CD4-positive, alpha-beta memory T cell (primary cell): ENCODE data around the gene MRPL14. TPM values are rescaled to one million over a fixed set of nuclear protein-coding genes. Genes with fewer than 3 reads are reported as not detected.

Experiments
- CTCF ChIA-PET: fragments of 350-600 bp; sonication (Branson Sonifier 250); formaldehyde crosslinking; loops from one replicate; lab custom pipeline; 2021; ENCODE audit warnings: inconsistent platforms; ENCODE audit not compliant: partially characterized antibody; lab: Charles Lee
- POLR2A ChIA-PET: fragments of 350-600 bp; sonication (Branson Sonifier 250); formaldehyde crosslinking; loops from one replicate; lab custom pipeline; 2021; ENCODE audit not compliant: partially characterized antibody; lab: Charles Lee
- DNase-seq, 5 donors: peaks; one replicate each; pipeline versions ENCODE4 v3.0.0 to v3.0.0-alpha.2; 2020 to 2022; ENCODE audit warnings: mixed read lengths in 1 of 5
- H3K27ac ChIP-seq: one replicate; pipeline ENCODE4 v1.7.0; 2013; ENCODE audit warnings: low read depth, low read length
- H3K27me3 ChIP-seq: 2 replicates; pipeline ENCODE4 v1.7.0; 2013; ENCODE audit warnings: mild to moderate bottlenecking, low read length, moderate library complexity; ENCODE audit not compliant: insufficient read depth
- H3K36me3 ChIP-seq: 2 replicates; pipeline ENCODE4 v1.7.0; 2013; ENCODE audit warnings: mild to moderate bottlenecking, low read length, moderate library complexity; ENCODE audit not compliant: insufficient read depth
- H3K4me1 ChIP-seq: 2 replicates; pipeline ENCODE4 v1.7.0; 2013; ENCODE audit warnings: mild to moderate bottlenecking, low read length, moderate library complexity; ENCODE audit not compliant: insufficient read depth
- H3K4me3 ChIP-seq, 2 donors: one replicate each; pipeline ENCODE4 v1.7.0; 2013; ENCODE audit warnings: low read length in 2 of 2, mild to moderate bottlenecking in 1 of 2
- H3K9me3 ChIP-seq, 2 donors: one replicate each; pipeline ENCODE4 v1.7.0; 2013; ENCODE audit warnings: low read length in 2 of 2, control low read depth in 1 of 2; ENCODE audit not compliant: control insufficient read depth in 1 of 2
- H3K27ac Mint-ChIP-seq, 7 donors: one replicate each; pipeline ENCODE4 v1.8.0; 2020 to 2021; ENCODE audit warnings: mixed read lengths in 7 of 7, mild to moderate bottlenecking in 6 of 7, inconsistent platforms in 3 of 7, moderate library complexity in 3 of 7
- H3K27me3 Mint-ChIP-seq, 2 donors: one replicate each; pipeline ENCODE4 v1.8.0; 2020 to 2021; ENCODE audit warnings: mixed read lengths in 2 of 2
- H3K36me3 Mint-ChIP-seq, 2 donors: one replicate each; pipeline ENCODE4 v1.8.0; 2020 to 2021; ENCODE audit warnings: mixed read lengths in 2 of 2, inconsistent platforms in 1 of 2, mild to moderate bottlenecking in 1 of 2
- H3K4me1 Mint-ChIP-seq, 4 donors: one replicate each; pipeline ENCODE4 v1.8.0; 2020 to 2021; ENCODE audit warnings: mixed read lengths in 4 of 4, mild to moderate bottlenecking in 1 of 4
- H3K4me3 Mint-ChIP-seq, 8 donors: one replicate each; pipeline ENCODE4 v1.8.0; 2020 to 2021; ENCODE audit warnings: mixed read lengths in 8 of 8, mild to moderate bottlenecking in 7 of 8, moderate library complexity in 6 of 8, inconsistent platforms in 3 of 8
- H3K9me3 Mint-ChIP-seq, 8 donors: one replicate each; pipeline ENCODE4 v1.8.0; 2020 to 2021; ENCODE audit warnings: mixed read lengths in 8 of 8, mild to moderate bottlenecking in 5 of 8, inconsistent platforms in 3 of 8, moderate library complexity in 1 of 8
- intact Hi-C: fragments of 100-400 bp; cut with micrococcal nuclease; formaldehyde crosslinking; loops from one replicate; pipeline ENCODE4 v1.15.1; 2023
- polyA plus RNA-seq, 2 donors: library from polyadenylated mRNA; unstranded; fragments of 300-500 nt; fragmentation: Illumina TruSeq; gene quantifications; one replicate each; pipeline ENCODE4 v1.2.3, GENCODE V29; 2021
- total RNA-seq, 2 experiments: library from RNA; stranded (reverse); gene quantifications; one replicate each; pipeline ENCODE4 v1.2.3, GENCODE V29; 2021

Gene MRPL14
- total and polyA plus RNA-seq, 4 experiments from 2014 or later = 21.7 to 123 (median 63.4) TPM

DNA sequence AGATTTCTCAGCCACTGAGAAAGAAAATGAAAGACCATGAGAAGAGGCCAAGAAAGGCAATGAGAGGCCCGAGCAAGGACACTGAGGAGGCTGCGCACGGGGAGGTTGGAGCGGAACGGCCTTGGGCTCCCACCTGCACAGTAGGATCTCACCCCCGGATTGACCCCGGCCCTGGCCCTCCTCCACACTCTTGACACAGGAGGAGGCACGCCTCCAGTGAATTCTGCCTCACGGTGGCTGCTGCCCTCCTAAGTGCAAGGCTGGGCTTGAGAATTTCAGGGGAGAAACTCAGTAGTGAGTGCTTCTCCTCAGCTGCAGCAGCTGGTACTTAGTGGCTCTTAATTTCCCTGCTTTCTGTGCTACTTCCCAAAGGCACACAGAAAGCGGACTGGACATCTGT is 18.0 kb downstream of the MRPL14 start:
- Mint-ChIP-seq H3K27me3 (no peaks in the 10 kb centered on the region), H3K9me3 (no peaks in the 10 kb centered on the region), H3K36me3 (peaks cover 46 to 74% of the 10 kb centered on the region in 2 donors), H3K27ac (peak overlapping the region in 2 of 7 donors; percentile 17 to 48), H3K4me3 (no peak overlapping the region), H3K4me1 (peaks cover 5 to 24% (median 9%) of the 10 kb centered on the region in 4 donors)
- peaks cover 39% of the 10 kb centered on the region for H3K36me3 ChIP-seq
- DNase-seq = no peak
- H3K4me1 ChIP-seq = no peaks in the 10 kb centered on the region
- intact Hi-C loops = no loop called here
- no peak overlapping the region for H3K4me3 ChIP-seq
- ChIA-PET CTCF (interaction anchor here (0.8 to 1.5 kb wide), 2 partner anchors 11 to 13 kb away, joined by 3 to 4 read pairs; no protein-coding TSS in a partner anchor), POLR2A (no interaction called here)
- H3K27ac ChIP-seq = no peak overlapping the region
- H3K9me3 ChIP-seq = no peaks in the 10 kb centered on the region
- H3K27me3 ChIP-seq = no peaks in the 10 kb centered on the region

DNA sequence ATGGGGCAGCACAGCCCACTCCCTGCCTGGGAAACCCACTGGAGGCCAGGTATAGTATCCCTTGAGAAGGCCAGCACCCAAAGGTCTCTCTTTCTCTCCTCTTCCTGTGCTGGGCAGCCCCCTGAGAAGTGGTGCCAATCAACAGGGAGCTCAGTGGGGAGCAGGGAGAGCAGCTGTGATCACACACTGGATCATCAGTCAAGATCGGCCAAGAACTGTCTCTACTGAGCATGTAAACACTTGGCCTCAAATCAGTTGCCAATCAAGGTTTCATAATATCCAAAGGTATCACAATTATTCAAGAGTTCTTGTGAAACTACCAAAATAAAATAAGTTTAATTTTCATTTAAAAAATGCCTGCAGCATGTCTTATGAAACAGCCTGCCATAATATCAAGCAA is 18.8 kb downstream of the MRPL14 start:
- Mint-ChIP-seq H3K27me3 (no peaks in the 10 kb centered on the region), H3K4me3 (no peak overlapping the region), H3K27ac (no peak overlapping the region), H3K4me1 (peaks cover 5 to 28% (median 12%) of the 10 kb centered on the region in 4 donors), H3K36me3 (peaks cover 40 to 71% of the 10 kb centered on the region in 2 donors), H3K9me3 (no peaks in the 10 kb centered on the region)
- H3K36me3 ChIP-seq = peaks cover 32% of the 10 kb centered on the region
- H3K4me1 ChIP-seq = no peaks in the 10 kb centered on the region
- ChIA-PET CTCF (no interaction called here), POLR2A (no interaction called here)
- no peaks in the 10 kb centered on the region for H3K9me3 ChIP-seq
- no peak overlapping the region for H3K4me3 ChIP-seq
- no peak overlapping the region for H3K27ac ChIP-seq
- H3K27me3 ChIP-seq = no peaks in the 10 kb centered on the region
- intact Hi-C loops = no loop called here
- no peak for DNase-seq

DNA sequence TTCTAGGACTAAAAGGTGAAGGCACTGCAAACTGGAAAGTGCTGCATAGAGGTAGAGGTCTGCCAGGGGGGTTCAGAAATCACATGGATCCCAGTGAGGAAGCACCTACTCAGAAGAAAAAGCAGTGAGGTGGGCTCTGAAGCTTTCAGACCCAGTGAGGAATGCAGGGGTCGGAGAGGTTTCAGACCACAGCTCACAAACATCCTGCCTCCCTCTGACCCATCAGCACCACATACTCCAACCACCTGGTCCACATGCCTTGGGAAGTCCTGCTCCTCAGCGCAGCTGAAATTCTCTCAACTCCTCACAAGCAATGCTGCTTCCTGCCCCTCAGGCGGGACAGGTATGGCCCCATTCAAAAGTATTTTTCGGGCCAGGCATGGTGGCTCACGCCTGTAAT is 20.2 kb downstream of the MRPL14 start:
- ChIA-PET POLR2A (no interaction called here), CTCF (interaction anchor here (0.8 to 1.4 kb wide), 2 partner anchors 9 to 44 kb away, joined by 3 to 4 read pairs; no protein-coding TSS in a partner anchor)
- Histone ChIP-seq H3K27me3 (no peaks in the 10 kb centered on the region), H3K4me3 (no peak overlapping the region), H3K9me3 (no peaks in the 10 kb centered on the region), H3K36me3 (peaks cover 22% of the 10 kb centered on the region), H3K27ac (no peak overlapping the region), H3K4me1 (no peaks in the 10 kb centered on the region)
- peaks cover 29 to 62% of the 10 kb centered on the region in 2 donors for H3K36me3 Mint-ChIP-seq
- intact Hi-C loops = no loop called here
- no peaks in the 10 kb centered on the region for H3K9me3 Mint-ChIP-seq
- no peak for DNase-seq
- no peak overlapping the region for H3K27ac Mint-ChIP-seq
- peaks cover 11 to 41% (median 16%) of the 10 kb centered on the region in 4 donors for H3K4me1 Mint-ChIP-seq
- H3K27me3 Mint-ChIP-seq = no peaks in the 10 kb centered on the region
- H3K4me3 Mint-ChIP-seq = no peak overlapping the region

DNA sequence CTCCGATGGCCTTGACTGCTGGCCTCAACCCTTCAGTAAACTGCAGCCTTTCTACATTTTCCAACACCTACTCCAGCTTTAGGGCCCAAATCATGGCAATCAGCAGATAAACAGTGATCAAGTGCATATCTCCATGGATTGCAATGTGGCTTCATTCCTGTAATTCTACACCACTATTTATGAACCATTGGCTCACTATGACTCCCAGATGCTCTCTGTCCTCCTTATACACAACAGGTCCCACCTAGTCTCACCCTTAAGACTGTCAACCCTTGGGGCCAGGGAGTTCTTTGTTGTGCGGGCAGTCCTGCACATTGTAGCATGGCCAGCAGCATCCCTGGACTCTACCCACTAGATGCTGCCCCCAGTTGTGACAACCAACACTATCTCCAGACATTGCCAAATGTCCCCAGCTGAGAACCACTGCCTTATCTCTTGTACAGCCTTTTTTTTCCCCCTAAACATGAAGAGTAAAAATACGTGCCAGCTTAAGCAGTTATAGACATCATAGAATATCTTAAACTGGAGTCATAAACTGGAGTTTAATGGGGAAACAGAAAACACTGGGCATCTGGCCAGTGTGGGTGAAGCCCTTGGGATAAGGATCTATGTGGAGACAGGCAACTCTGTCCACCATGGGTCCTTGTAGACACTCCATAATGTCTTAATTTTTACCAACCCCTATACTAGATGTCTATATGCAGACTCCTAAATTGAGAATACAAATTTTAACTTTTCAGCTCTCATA is 21.1 kb downstream of the MRPL14 start:
- H3K4me1 Mint-ChIP-seq = peaks cover 8 to 43% (median 19%) of the 10 kb centered on the region in 4 donors
- Histone ChIP-seq H3K4me1 (no peaks in the 10 kb centered on the region), H3K36me3 (peaks cover 14% of the 10 kb centered on the region), H3K4me3 (no peak overlapping the region), H3K9me3 (no peaks in the 10 kb centered on the region), H3K27ac (no peak overlapping the region), H3K27me3 (no peaks in the 10 kb centered on the region)
- no peak for DNase-seq
- no peak overlapping the region for H3K4me3 Mint-ChIP-seq
- POLR2A ChIA-PET = no interaction called here
- peak overlapping the region in 3 of 7 donors; percentile 3 to 62 (median 28) for H3K27ac Mint-ChIP-seq
- H3K36me3 Mint-ChIP-seq = peaks cover 20 to 59% of the 10 kb centered on the region in 2 donors
- CTCF ChIA-PET = interaction anchor here (0.8 to 1.4 kb wide), 3 partner anchors 8 to 45 kb away, joined by 3 to 4 read pairs (median 4); no protein-coding TSS in a partner anchor
- no peaks in the 10 kb centered on the region for H3K27me3 Mint-ChIP-seq
- intact Hi-C loops = no loop called here
- H3K9me3 Mint-ChIP-seq = no peaks in the 10 kb centered on the region

DNA sequence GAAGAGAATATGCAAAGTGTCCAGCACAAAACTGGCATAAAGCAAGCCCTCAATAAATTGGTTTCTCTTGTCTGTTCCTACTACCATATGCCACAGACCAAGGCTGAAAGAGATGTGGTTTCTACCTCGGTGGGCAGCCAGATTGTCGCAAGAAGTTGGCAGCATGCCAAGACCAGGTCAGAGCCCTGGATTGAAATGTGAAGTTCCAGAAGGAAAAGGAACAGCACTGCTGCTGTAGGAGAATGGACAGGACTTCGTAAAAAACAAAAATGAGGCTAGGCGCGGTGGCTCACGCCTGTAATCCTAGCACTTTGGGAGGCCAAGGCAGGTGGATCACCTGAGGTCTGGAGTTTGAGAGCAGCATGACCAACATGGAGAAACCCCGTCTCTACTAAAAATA is 22.1 kb downstream of the MRPL14 start:
- no peak overlapping the region for H3K4me3 ChIP-seq
- H3K4me1 ChIP-seq = no peaks in the 10 kb centered on the region
- peaks cover 14 to 52% of the 10 kb centered on the region in 2 donors for H3K36me3 Mint-ChIP-seq
- intact Hi-C loops = no loop called here
- H3K27ac Mint-ChIP-seq = peak overlapping the region in 2 of 7 donors; percentile 52 to 77
- H3K27ac ChIP-seq = no peak overlapping the region
- H3K27me3 Mint-ChIP-seq = no peaks in the 10 kb centered on the region
- ChIA-PET CTCF (interaction anchor here (0.5 kb wide), 1 partner anchor 238 kb away, joined by 4 read pairs; no protein-coding TSS in a partner anchor), POLR2A (no interaction called here)
- H3K4me3 Mint-ChIP-seq = no peak overlapping the region
- no peak for DNase-seq
- H3K36me3 ChIP-seq = peaks cover 13% of the 10 kb centered on the region
- H3K9me3 Mint-ChIP-seq = no peaks in the 10 kb centered on the region
- H3K9me3 ChIP-seq = no peaks in the 10 kb centered on the region
- no peaks in the 10 kb centered on the region for H3K27me3 ChIP-seq
- H3K4me1 Mint-ChIP-seq = peaks cover 9 to 39% (median 20%) of the 10 kb centered on the region in 4 donors

DNA sequence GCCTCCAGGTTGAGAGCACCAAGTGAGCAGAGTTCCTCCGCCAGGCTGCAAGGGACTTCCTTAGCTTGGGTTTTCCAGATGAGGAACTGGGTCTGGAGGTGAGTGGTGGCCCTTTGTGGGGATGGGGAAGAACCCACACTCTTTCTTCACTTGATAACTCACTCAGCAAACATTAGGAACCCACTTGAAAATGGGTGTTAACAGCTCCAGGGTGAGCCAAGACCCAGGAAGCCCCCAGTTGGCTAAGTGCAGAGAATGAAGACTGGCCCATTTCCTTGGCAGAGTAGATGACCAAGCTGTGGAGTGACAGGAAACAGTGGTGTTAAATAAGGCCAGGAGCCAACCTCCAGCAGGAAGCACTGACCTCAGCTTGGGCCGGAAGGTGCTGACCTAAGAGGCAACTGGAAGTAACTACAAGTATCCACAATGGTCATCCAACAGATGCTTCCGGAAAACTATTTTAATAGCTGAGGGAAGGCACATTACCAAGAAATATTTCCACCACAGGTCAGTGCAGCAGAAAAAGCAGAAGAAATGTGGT is 22.7 kb downstream of the MRPL14 start:
- POLR2A ChIA-PET = no interaction called here
- Histone ChIP-seq H3K9me3 (no peaks in the 10 kb centered on the region), H3K4me3 (no peak overlapping the region), H3K36me3 (peaks cover 7% of the 10 kb centered on the region), H3K27ac (no peak overlapping the region), H3K27me3 (no peaks in the 10 kb centered on the region), H3K4me1 (no peaks in the 10 kb centered on the region)
- H3K9me3 Mint-ChIP-seq = no peaks in the 10 kb centered on the region
- peaks cover 8 to 47% of the 10 kb centered on the region in 2 donors for H3K36me3 Mint-ChIP-seq
- intact Hi-C loops = no loop called here
- peaks cover 10 to 37% (median 20%) of the 10 kb centered on the region in 4 donors for H3K4me1 Mint-ChIP-seq
- H3K4me3 Mint-ChIP-seq = no peak overlapping the region
- no peaks in the 10 kb centered on the region for H3K27me3 Mint-ChIP-seq
- CTCF ChIA-PET = no interaction called here
- no peak overlapping the region for H3K27ac Mint-ChIP-seq
- no peak for DNase-seq

DNA sequence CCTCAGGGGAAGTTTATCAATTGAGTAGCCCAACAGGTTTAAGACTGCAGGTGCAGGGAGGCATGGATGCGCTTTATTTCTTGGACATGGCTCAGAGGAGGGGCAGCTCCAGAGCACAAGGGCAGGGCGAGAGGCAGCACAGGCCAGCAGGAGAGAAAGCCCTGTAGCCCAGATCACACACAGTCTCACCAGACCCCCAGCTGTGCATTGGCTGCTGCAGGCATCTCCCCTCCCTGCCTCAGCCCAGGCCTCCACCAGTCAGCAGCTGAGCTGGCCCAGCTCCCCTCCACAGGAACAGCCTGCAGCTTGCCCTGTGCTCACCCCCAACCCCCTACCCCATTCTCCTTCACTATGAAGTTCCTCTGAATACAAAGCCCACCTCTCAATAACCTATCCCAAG is 24.7 kb downstream of the MRPL14 start:
- intact Hi-C loops = no loop called here
- H3K4me1 ChIP-seq = no peaks in the 10 kb centered on the region
- ChIA-PET CTCF (interaction anchor here (1.1 to 1.4 kb wide), 2 partner anchors 12 to 134 kb away, joined by 3 read pairs; no protein-coding TSS in a partner anchor), POLR2A (interaction anchor here (0.7 kb wide), 1 partner anchor 15 kb away, joined by 3 read pairs; no protein-coding TSS in a partner anchor)
- H3K27me3 ChIP-seq = no peaks in the 10 kb centered on the region
- Mint-ChIP-seq H3K9me3 (no peaks in the 10 kb centered on the region), H3K27ac (peak overlapping the region in 4 of 7 donors; percentile 22 to 78 (median 66)), H3K27me3 (no peaks in the 10 kb centered on the region), H3K4me3 (no peak overlapping the region), H3K36me3 (peaks cover 7 to 32% of the 10 kb centered on the region in 2 donors), H3K4me1 (peaks cover 10 to 37% (median 19%) of the 10 kb centered on the region in 4 donors)
- H3K9me3 ChIP-seq = no peaks in the 10 kb centered on the region
- peaks cover 5% of the 10 kb centered on the region for H3K36me3 ChIP-seq
- no peak overlapping the region for H3K27ac ChIP-seq
- H3K4me3 ChIP-seq = no peak overlapping the region
- DNase-seq = no peak
